ENCODE measurements around the gene HMOX2. TPM values are rescaled to one million over a fixed set of nuclear protein-coding genes. Genes with fewer than 3 reads are reported as not detected.

Gene HMOX2
- total RNA-seq, 1 donor from 2014 or later, result 46.4 TPM

DNA sequence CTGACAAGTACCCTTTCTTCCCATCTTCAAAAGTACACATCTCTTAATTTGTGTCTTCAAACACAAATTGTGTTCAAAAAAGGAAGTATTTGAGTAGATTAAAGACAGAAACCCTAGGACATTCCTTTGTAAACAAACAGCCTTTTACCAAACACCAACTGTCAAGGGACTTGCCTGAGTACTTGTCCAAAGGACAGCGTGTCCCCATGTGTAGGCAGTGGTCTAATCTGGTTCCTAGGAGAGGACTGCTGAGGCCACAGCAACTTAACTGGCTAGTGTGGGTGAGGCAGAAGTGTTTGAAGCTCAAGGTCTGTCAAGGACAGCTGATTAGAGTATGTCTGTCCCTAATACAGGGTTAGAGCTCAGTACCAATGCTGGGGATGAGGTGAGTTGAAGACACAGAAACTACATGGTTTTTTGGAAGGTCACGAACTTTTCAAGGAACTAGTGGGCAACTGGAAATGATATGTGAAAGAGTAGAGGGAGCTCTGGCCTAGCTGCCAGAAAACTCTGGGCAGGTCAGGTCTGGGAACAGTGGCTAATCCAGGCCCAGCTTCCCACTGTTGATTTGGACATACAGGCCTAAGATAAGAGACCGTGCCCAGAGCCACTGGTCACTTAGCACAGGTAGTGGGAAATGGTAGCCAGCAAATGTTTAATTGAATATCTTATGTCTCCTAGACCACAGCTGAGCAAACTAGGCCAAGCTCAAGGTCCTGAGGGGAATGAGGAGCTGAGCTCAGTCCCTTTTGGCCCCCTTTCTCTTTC is 10.1 kb downstream of the HMOX2 start:
- Mint-ChIP-seq H3K4me3 (ENCODE audit: unreplicated experiment) (no peak overlapping the region), H3K4me1 (ENCODE audit: low read depth) (peaks cover 25% of the 10 kb centered on the region), H3K27ac (ENCODE audit: unreplicated experiment) (no peak overlapping the region), H3K9me3 (ENCODE audit: low read depth) (no peaks in the 10 kb centered on the region), H3K27me3 (ENCODE audit: low read depth) (no peaks in the 10 kb centered on the region), H3K36me3 (ENCODE audit: low read depth) (peaks cover 5% of the 10 kb centered on the region)
- TF ChIP-seq, protein P1, sequence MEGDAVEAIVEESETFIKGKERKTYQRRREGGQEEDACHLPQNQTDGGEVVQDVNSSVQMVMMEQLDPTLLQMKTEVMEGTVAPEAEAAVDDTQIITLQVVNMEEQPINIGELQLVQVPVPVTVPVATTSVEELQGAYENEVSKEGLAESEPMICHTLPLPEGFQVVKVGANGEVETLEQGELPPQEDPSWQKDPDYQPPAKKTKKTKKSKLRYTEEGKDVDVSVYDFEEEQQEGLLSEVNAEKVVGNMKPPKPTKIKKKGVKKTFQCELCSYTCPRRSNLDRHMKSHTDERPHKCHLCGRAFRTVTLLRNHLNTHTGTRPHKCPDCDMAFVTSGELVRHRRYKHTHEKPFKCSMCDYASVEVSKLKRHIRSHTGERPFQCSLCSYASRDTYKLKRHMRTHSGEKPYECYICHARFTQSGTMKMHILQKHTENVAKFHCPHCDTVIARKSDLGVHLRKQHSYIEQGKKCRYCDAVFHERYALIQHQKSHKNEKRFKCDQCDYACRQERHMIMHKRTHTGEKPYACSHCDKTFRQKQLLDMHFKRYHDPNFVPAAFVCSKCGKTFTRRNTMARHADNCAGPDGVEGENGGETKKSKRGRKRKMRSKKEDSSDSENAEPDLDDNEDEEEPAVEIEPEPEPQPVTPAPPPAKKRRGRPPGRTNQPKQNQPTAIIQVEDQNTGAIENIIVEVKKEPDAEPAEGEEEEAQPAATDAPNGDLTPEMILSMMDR (IDR thresholded peaks at IDR 0.05), result no peak
- DNase-seq (ENCODE audit: low spot score), result no peak

DNA sequence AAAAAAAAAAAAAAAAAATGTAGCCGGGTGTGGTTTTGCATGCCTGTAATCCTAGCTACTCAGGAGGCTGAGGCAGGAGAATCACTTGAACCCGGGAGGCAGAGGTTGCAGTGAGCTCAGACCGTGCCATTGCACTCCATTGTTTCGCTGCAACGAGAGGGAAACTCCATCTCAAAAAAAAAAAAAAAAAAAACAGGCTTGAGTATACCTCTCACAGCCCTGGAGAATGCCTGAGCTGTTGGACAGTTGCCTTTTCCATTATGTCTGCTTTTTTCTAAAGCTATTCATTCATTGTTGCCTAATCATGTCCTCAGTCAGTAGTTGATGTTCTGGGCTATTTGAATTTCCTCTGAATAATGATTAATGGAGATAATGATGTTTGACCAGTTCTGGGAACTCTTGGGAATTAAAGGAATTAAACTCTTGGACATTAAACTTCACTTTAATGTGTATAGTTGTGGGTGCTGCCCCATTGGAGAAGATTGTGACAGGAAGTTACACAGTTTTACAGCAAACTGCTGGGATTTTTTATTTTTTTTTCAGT is 11.8 kb downstream of the HMOX2 start:
- H3K27ac Mint-ChIP-seq (ENCODE audit: unreplicated experiment), result peak overlapping the region; percentile 93
- H3K9me3 Mint-ChIP-seq (ENCODE audit: low read depth), result no peaks in the 10 kb centered on the region
- H3K4me3 Mint-ChIP-seq (ENCODE audit: unreplicated experiment), result no peak overlapping the region
- no peak for DNase-seq (ENCODE audit: low spot score)
- peaks cover 5% of the 10 kb centered on the region for H3K36me3 Mint-ChIP-seq (ENCODE audit: low read depth)
- TF ChIP-seq, protein P1 (IDR thresholded peaks at IDR 0.05), result no peak
- no peaks in the 10 kb centered on the region for H3K27me3 Mint-ChIP-seq (ENCODE audit: low read depth)
- H3K4me1 Mint-ChIP-seq (ENCODE audit: low read depth), result peaks cover 16% of the 10 kb centered on the region

DNA sequence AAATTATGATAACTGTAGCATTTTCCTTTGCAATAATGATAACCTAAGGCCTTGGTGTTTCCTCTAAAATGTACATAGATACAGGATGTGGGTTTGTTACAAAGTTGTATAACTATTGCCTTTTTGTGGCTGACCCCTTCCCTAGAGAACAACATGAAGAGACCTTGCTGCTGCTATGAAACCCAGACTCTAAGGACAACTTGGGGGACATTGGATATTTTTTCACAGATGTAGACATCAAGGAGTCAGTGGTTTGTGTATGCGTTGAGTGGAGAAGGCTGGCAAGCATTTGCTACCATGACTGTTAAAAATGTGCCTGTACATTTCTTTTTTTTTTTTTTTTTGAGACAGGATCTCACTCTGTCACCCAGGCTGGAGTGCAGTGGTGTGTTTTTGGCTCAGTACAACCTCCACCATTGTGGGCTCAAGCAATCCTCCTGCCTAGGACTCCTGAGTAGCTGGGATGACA is 12.3 kb downstream of the HMOX2 start:
- no peak overlapping the region for H3K4me3 Mint-ChIP-seq (ENCODE audit: unreplicated experiment)
- H3K27ac Mint-ChIP-seq (ENCODE audit: unreplicated experiment), result peak overlapping the region; percentile 93
- no peaks in the 10 kb centered on the region for H3K27me3 Mint-ChIP-seq (ENCODE audit: low read depth)
- peaks cover 16% of the 10 kb centered on the region for H3K4me1 Mint-ChIP-seq (ENCODE audit: low read depth)
- H3K9me3 Mint-ChIP-seq (ENCODE audit: low read depth), result no peaks in the 10 kb centered on the region
- no peak for DNase-seq (ENCODE audit: low spot score)
- TF ChIP-seq, protein P1 (IDR thresholded peaks at IDR 0.05), result no peak
- peaks cover 5% of the 10 kb centered on the region for H3K36me3 Mint-ChIP-seq (ENCODE audit: low read depth)

DNA sequence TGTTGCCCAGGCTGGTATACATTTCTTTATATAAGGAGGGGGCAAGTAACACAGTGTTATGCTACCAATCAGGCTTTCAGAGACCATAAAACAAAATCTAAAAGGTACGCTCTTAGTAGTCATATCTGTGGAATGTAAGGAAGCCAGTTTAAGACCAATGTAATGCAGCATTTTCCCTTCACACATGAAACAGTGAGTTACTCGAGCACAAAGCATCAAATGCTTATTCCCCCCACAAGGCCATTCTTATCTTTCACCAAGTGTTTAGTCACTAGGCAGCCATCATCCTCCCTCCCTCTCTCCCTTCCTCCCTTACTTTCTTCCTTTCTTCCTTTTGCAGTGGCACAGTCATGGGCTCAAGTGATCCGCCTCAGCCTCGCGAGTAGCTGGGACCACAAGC is 12.8 kb downstream of the HMOX2 start:
- Mint-ChIP-seq H3K4me3 (ENCODE audit: unreplicated experiment) (no peak overlapping the region), H3K27me3 (ENCODE audit: low read depth) (no peaks in the 10 kb centered on the region), H3K4me1 (ENCODE audit: low read depth) (peaks cover 16% of the 10 kb centered on the region), H3K36me3 (ENCODE audit: low read depth) (peaks cover 5% of the 10 kb centered on the region), H3K9me3 (ENCODE audit: low read depth) (no peaks in the 10 kb centered on the region), H3K27ac (ENCODE audit: unreplicated experiment) (peak overlapping the region; percentile 93)
- no peak for DNase-seq (ENCODE audit: low spot score)
- TF ChIP-seq, protein P1 (IDR thresholded peaks at IDR 0.05), result no peak

DNA sequence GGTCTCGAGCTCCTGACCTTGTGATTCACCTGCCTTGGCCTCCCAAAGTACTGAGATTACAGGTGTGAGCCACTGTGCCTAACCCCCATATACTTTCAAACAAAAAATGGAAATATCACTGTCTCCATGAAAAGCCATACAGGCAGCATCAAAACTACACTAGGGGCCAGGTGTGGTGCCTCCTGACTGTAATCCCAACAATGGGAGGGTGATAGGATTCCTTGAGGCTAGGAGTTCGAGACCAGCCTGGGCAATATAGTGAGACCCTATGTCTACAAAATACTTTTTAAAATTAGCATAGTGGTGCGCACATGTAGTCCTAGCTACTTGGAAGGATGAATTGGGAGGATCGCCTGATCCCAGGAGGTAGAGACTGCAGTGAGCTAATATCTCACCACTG is 15.7 kb downstream of the HMOX2 start:
- peaks cover 34% of the 10 kb centered on the region for H3K4me1 Mint-ChIP-seq (ENCODE audit: low read depth)
- no peaks in the 10 kb centered on the region for H3K27me3 Mint-ChIP-seq (ENCODE audit: low read depth)
- no peak overlapping the region for H3K27ac Mint-ChIP-seq (ENCODE audit: unreplicated experiment)
- TF ChIP-seq, protein P1 (IDR thresholded peaks at IDR 0.05), result no peak
- H3K4me3 Mint-ChIP-seq (ENCODE audit: unreplicated experiment), result no peak overlapping the region
- H3K9me3 Mint-ChIP-seq (ENCODE audit: low read depth), result no peaks in the 10 kb centered on the region
- DNase-seq (ENCODE audit: low spot score), result no peak
- no peaks in the 10 kb centered on the region for H3K36me3 Mint-ChIP-seq (ENCODE audit: low read depth)

Data from chondrocyte (in vitro differentiated cells).